HG03280 (cell line): ENCODE data around the gene MTHFD1L.

ENCODE experiments used
- ATAC-seq: cut with Tn5 transposase; IDR thresholded peaks from one replicate; pipeline ENCODE4 v1.9.1; 2021; ENCODE audit warnings: mild to moderate bottlenecking, moderate library complexity; ENCODE audit not compliant: unreplicated experiment

The MTHFD1L gene

DNA sequence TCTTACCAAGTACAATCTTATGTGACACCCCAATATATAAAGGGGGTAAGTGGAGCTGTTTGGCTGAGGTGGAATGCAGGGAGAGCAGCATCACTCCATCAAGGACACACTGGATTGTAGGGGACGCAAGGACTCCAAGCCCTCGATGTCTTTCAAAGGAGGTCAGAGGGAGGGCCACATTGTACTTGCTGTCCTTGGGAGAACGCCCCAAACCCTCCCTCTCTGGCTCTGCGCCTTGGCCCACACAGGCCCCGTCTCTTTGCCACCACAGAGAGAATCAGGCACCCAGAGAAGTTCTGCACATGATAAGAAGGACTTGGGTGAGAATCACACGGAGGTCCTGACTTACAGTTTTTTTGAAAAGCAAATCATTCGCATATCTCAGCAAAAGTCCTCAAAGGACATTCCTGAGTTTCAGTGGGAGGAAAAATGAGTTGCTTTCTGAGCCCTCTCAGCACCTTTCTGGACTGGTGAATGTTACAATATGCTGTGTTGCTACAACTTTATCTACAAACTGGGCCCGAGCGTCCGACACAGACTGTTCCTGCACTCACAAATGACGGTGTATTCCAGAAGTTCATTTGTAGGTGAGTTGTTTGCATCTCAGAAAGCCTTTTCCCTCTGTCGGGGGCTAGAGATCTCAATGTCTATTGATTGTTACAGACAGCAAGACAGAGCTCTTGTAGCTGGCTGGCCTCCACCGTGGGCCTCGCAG lies 281.8 kb downstream of the MTHFD1L start:
- ATAC-seq = no peak

DNA sequence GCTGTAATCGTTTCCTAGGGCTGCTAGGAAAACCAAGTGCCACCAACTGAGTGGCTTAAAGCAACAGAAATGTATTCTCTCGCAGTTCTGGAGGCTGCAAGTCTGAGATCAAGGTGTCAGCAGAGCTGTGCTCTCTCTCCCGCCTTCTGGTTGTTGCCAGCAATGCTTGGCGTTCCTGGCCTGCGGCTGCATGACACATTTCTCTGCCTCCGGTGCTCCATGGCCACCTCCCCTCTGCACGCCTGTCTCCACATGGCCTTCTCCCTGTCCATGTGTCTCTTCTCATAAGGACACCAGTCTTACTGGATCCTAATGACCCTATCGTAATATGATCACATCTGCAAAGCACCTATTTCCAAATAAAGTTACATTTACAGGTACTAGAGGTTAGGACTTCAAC lies 282.6 kb downstream of the MTHFD1L start:
- no peak for ATAC-seq

DNA sequence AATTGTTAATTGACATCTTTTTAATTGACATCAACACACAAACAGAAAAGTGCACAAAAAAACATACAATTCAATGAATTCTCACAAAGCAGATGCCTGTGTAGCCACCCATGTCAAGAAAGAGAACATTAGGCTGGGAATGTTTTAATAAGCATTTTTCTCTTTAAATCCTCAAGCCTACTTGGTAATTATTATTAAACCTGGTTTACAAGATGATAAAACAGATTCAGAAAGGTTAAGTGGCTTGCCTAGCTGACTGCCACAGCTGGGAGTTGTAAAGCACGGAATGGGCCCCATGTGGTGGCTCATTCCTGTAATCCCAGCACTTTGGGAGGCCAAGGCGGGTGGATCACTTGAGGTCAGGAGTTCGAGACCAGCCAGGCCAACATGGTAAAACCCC lies 284.3 kb downstream of the MTHFD1L start:
- no peak for ATAC-seq
